IPS-NIHi7 (cell line): ENCODE data around the gene ZRANB2.

ENCODE experiments used
- DNase-seq: peaks from one replicate; pipeline ENCODE4 v3.0.0; 2012; ENCODE audit warnings: mixed read lengths; ENCODE audit errors: extremely low spot score

ZRANB2 gene

GRCh38 chr1:71080739-71081696 lies at the start of gene ZRANB2:
Gene ZRANB2, minus strand, starts transcription at chr1:71081035. Its CDS starts 40 bp downstream, at chr1:71080995.
- peak; percentile 91 for DNase-seq

GRCh38 chr1:71128060-71128459 lies 47.2 kb upstream of the ZRANB2 start:
- DNase-seq, result no peak

GRCh38 chr1:71118086-71118485 lies 37.3 kb upstream of the ZRANB2 start:
- no peak for DNase-seq

DNA sequence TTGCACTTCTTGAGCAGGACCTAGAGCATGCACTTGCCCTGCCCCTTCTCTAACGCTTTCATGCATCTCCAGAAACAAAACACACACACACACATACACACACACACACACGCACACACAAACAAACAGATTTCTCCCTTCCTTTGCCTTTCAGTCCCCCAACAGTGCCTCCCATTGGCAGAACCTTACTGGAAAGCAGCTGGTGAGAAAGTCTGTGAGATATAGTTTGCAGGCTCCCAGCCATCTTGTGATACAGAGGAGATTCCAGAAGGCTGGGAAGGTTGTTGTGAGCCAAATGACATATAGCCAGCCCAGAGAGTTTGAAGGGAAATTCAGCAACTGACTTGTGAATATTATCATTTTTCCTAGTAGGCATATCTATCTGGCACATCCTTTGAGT lies 35.9 kb upstream of the ZRANB2 start:
- DNase-seq, result peak; percentile 9

- no peak for DNase-seq
Observed at GRCh38 chr1:71106658-71107322, 26.0 kb upstream of the ZRANB2 start.

- no peak for DNase-seq
Observed at GRCh38 chr1:71104417-71104816, 23.6 kb upstream of the ZRANB2 start.

GRCh38 chr1:71101839-71102376 lies 21.1 kb upstream of the ZRANB2 start:
- no peak for DNase-seq

DNA sequence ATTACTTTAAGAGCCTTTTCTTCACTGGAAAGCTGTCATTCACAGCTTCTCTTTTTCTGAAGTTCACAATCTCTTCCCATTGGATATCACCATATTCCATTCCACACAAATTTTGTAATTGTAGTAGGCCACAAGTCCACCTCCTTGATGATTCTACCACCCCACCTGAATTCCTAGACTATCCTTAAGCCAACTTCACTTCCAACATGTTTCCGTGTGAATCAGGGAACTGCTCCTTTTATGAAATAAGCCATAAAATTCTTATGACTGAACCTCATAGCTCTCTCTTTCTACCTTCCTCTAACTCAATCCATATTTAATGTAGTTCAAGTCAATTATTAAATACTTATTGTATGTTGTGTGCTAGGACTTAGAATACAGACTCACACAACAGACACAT lies 16.6 kb upstream of the ZRANB2 start:
- DNase-seq, result no peak

GRCh38 chr1:71094913-71095312 lies 14.1 kb upstream of the ZRANB2 start:
- no peak for DNase-seq

- no peak for DNase-seq
Observed at GRCh38 chr1:71093938-71094337, 13.1 kb upstream of the ZRANB2 start.

DNA sequence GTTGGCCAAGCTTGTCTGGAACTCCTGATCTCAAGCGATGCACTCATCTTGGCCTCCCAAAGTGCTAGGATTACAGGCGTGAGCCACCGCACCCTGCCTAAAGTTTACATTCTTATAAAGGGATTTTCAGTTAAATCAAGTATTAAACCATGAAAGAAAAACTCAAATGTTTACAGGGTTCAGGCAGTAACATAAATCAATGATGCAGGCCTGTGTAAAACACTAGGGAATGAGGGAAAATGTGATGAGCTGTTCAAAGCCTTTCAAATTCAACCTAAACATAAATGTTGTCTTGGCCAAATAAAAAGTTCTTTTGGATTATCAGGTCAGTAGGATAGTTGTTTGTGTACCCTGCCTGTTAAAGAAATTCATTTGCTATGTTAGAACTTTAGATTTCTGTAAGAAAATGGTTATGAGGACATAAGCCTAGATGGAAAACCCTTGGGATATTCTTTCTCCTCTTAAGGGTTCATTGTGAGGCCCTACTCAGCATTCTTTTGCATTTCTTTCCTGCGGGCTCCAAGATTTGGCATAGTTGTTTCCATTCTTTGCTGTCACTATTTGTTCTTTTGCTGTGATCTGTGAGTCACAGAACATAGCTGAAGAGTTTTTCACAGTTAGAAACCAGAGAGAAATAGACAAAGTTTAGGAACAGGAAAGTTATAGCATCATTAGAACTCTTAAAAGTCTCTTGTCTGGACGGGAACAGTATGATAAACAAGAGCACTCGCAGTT lies 8.9 kb upstream of the ZRANB2 start:
- no peak for DNase-seq

DNA sequence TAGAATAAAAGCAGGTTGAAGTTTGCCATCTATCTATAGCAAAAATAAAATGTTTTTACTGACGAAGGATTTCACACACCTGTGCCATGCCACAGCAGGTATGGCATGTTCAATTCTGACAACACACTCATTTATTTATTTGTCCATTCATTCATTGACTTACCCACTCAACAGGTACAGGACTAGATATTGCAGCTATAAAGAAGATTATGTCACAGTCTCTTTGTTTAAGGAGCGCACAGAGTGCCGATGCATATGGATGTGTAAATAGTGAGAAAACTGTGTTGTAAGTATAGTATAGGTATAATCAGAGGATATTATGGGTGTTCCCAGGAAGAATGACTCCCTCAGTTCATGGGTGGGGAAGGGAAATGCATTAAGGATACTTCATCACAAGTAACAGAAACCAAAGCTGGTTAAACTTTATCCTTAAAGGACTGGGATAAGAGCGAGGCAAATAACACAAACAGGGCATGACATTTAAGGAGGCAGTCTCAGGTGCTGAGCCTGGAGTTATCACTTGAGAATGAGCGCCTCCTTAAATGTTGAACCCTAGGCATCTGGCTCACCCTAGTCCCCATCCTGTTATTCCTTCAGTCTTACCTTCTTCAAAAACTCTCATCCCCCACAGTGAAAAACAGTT lies 7.9 kb upstream of the ZRANB2 start:
- no peak for DNase-seq

DNA sequence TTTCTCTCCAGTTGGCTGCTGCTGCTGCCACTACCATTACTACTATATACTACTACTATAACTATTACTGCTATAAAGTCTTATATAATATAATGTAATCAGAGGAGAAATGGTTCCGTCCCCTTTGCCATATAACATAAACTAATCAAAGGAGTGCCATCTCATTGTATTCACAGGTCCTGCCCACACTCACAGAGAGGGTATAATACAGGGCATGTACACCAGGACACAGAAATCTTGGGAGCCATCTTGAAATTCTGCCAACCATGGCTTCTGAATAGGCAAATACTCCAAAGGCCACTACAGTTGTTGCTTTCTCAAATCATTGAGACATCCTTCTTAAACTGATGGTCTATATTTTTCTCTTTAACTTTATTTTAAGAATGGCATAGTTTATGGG lies 6.9 kb upstream of the ZRANB2 start:
- no peak for DNase-seq

DNA sequence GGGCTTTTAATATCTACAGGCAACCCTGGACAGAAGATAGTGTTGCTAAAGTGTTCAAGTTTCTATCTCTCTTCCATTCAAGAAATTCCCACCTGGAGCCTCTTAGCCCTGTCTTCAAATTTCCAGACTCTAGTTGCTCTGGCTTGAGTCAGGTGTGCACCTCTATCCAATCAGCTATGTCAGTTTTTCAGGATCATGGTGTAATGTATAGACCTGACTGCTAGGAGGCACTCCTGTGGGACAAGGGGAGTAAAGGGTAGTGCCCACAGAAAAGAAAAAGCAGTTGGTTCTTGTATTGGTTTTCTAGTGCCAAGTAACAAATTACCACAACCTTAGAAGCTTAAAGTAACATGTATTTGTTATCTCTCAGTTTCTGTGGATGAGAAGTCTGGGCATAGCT lies 6.2 kb upstream of the ZRANB2 start:
- peak; percentile 27 for DNase-seq

DNA sequence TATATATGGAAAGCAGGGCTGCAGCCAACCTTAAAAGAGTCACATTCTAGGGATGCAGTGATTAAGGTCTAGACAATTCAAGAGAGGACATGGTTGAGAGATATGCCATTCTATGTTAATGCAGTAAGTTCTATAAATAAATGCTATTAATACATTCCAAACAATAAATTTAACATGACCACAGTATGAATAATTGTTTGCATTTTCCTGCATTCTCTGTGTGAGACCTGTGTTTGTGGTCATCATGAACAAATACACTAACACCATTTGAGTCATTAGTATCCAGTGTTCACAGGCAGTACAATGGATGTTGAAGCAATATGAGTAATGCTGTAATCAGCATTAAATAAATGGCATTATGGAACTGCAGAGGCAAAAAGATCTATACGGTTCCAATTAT lies 5.5 kb upstream of the ZRANB2 start:
- no peak for DNase-seq

DNA sequence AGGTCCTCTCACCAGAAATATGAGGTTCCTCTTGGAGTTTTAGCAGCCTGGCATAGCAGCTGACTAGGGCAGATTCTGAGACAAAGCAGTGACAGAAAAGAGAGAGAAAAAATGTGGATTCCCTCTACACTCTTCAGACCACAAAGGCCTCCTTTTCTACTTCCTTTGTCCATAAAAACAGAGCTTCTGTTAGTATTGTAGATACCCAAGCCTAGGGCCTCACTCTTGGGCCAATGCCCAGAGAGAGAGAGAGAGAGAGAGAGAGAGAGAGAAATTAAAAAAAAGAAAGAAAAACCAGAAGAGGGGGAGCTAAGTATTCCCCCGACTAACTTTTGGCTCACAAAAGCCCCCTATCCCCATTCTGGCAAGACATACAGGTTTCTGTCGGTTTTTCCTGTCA lies 2.4 kb upstream of the ZRANB2 start:
- DNase-seq, result no peak

- DNase-seq, result no peak
Observed at GRCh38 chr1:71081697-71082080, 854 bp upstream of the ZRANB2 start.

DNA sequence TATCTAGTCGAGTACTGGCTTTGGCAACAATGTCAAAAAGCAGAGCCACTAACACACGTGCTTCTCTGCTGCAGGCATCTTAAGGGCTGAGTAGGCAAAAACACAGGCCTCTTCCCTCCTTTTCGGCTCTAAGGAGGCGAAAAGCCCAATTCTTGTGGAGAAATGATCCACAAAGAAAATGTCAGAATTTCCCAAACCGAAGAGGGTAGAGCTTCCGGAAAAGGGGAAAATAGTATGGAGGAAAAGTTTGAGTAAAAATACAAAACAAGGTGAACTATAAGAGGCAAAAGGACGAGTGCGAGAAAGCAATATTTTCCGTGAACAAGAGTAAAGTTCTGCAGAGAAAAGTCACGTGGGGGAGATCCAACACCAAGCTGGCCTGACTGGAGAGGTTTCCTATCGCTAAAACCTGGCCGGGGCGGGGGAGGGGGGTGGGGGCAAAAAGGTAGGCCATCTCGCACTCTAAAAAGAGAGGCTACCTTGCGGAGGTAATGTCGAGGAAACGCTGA lies 551 bp downstream of the ZRANB2 start:
- DNase-seq, result peak; percentile 40

GRCh38 chr1:71074681-71075080 lies 6.2 kb downstream of the ZRANB2 start:
- DNase-seq, result no peak

DNA sequence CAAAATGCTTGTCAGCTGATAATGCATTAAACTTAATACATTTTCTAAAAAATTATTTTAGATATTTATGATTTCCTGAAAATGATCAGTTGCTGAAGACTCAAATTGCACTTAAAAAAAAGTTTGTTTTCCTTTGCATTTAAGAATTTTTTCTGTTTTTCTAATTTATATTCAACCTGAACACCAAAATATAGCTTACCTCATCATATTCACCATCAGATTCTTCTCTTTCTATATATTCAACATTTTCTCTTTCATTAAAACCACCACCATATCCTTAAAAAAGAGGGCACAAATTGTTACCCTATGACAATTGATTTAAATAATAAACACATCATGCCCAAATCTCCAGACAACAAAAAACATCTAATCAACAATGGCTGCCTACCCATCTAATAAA lies 8.6 kb downstream of the ZRANB2 start:
- no peak for DNase-seq

DNA sequence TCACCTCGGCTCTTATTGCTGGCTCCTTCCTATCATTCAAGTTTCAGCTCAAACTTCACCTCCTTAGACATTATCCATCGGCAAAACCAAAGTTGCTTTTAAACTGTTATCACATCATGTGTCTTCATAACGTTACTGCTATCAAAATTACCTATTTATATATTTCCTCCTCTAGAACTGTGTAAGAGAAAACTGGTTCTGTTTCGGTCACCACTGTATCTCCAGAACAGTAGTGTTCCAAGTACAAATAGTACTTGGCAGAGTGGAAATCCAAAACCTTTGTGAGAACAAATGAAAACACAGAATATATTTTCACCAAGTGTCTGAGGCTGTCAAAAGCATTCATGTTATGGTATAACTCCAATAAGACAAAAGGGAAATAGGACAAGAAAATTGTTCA lies 9.1 kb downstream of the ZRANB2 start:
- no peak for DNase-seq
